Measurements from ENCODE around the gene IPO8. TPM values are rescaled to one million over a fixed set of nuclear protein-coding genes. Genes with fewer than 3 reads are reported as not detected.
"Not testable (repeated sequence)": the region's sequence is repeated elsewhere in the genome, so short reads cannot be mapped to it uniquely, and the experiment has no call there.

Gene IPO8
- total RNA-seq, 1 donor from 2014 or later: 79.7 TPM

DNA sequence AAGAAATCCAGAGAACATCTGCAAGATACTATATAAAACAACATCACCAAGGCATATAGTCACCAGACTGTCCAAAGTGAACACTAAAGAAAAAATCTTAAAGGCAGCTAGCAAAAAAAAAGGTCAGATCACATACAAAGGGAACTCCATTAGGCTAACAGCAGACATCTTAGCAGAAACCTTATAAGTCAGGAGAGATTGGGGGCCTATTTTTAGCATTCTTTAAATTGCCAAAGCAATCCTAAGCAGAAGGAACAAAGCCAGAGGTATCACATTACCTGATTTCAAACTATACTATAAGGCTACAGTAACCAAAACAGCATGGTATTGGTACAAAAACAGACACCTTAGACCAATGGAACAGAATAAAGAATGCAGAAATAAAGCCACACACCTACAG, 92.5 kb downstream of the IPO8 start:
- Histone ChIP-seq H3K4me3 (no peak overlapping the region), H3K27me3 (no peaks in the 10 kb centered on the region), H3K9me3 (peaks cover 0 to 7% of the 10 kb centered on the region in 2 donors), H3K4me1 (no peaks in the 10 kb centered on the region), H3K36me3 (no peaks in the 10 kb centered on the region), H3K27ac (no peak overlapping the region)
- intact Hi-C loops (cut with DNase I): no loop called here
- TF ChIP-seq, protein P1, sequence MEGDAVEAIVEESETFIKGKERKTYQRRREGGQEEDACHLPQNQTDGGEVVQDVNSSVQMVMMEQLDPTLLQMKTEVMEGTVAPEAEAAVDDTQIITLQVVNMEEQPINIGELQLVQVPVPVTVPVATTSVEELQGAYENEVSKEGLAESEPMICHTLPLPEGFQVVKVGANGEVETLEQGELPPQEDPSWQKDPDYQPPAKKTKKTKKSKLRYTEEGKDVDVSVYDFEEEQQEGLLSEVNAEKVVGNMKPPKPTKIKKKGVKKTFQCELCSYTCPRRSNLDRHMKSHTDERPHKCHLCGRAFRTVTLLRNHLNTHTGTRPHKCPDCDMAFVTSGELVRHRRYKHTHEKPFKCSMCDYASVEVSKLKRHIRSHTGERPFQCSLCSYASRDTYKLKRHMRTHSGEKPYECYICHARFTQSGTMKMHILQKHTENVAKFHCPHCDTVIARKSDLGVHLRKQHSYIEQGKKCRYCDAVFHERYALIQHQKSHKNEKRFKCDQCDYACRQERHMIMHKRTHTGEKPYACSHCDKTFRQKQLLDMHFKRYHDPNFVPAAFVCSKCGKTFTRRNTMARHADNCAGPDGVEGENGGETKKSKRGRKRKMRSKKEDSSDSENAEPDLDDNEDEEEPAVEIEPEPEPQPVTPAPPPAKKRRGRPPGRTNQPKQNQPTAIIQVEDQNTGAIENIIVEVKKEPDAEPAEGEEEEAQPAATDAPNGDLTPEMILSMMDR (IDR thresholded peaks at IDR 0.05): no peak
- DNase-seq (ENCODE audit: low spot score in 2 of 2): no peak

DNA sequence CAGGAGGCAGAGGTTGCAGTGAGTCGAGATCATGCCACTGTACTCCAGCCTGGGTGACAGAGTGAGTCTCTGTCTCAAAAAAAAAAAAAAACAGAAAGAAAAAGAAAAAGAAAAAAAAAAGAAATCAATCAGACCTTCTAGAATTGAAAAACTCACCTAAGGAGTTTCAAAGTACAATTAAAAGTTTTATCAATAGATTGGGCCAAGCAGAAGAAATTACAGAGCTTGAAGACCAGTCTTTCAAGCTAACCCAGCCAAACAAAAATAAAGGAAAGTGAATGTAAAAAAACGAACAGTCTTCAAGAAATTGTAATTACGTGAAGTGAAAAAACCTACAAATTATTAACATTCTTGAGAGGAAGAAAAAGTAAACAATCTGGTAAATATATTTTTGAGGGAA, 93.0 kb downstream of the IPO8 start:
- intact Hi-C loops (cut with DNase I): no loop called here
- peaks cover 0 to 6% of the 10 kb centered on the region in 2 donors for H3K9me3 ChIP-seq
- TF ChIP-seq, protein P1 (IDR thresholded peaks at IDR 0.05): no peak
- H3K4me1 ChIP-seq: no peaks in the 10 kb centered on the region
- H3K4me3 ChIP-seq: no peak overlapping the region
- no peaks in the 10 kb centered on the region for H3K27me3 ChIP-seq
- H3K36me3 ChIP-seq: no peaks in the 10 kb centered on the region
- no peak overlapping the region for H3K27ac ChIP-seq
- no peak for DNase-seq (ENCODE audit: low spot score in 2 of 2)

DNA sequence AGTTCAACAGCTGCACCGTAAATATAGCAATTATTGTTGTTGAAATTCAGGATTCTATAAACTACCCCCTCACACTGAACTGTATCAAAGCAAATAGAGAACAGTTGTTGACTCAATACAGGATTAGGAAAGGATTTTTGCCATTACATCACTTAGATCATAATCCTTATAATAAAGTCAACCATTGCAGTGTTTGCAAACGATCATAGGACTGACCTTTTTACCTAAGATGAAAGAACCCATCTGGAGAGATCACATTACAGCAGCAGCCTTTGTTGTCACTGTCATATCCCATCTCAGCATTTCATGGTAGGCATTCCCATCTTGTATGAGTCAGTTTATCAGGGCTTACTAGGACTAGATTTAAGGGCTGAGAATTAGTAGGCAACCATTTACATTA, 96.1 kb downstream of the IPO8 start:
- TF ChIP-seq, protein P1 (IDR thresholded peaks at IDR 0.05): no peak

DNA sequence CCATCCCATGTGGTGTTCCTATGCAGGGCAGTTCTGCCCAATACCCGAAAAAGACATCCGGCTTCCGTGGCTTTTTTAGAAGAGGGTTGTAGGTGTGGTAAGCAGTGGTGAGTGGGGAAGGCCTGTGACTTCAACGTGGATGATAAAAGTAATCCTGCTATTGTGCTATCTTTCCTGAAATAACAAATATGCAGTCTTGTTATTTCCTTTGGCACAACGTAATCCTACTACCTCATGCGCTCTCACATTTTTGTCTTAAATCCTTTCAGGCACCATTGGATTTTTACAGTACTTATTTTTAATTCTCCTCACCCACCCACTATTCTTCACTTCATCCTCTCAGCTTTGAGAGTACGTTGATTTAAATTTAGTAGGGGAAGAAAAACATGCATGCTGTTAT, 96.8 kb downstream of the IPO8 start:
- DNase-seq (ENCODE audit: low spot score in 2 of 2): no peak
- intact Hi-C loops (cut with DNase I): no loop called here
- no peaks in the 10 kb centered on the region for H3K27me3 ChIP-seq
- no peaks in the 10 kb centered on the region for H3K36me3 ChIP-seq
- H3K9me3 ChIP-seq: peaks cover 0 to 6% of the 10 kb centered on the region in 2 donors
- H3K27ac ChIP-seq: no peak overlapping the region
- TF ChIP-seq, protein P1 (IDR thresholded peaks at IDR 0.05): no peak
- H3K4me1 ChIP-seq: no peaks in the 10 kb centered on the region
- no peak overlapping the region for H3K4me3 ChIP-seq

More for the DNA sequence above, 96.1 kb downstream of the IPO8 start:
- DNase-seq (ENCODE audit: low spot score in 2 of 2): no peak
- H3K27ac ChIP-seq: no peak overlapping the region
- no peaks in the 10 kb centered on the region for H3K27me3 ChIP-seq
- H3K4me3 ChIP-seq: no peak overlapping the region
- H3K9me3 ChIP-seq: peaks cover 0 to 6% of the 10 kb centered on the region in 2 donors
- H3K4me1 ChIP-seq: no peaks in the 10 kb centered on the region
- no peaks in the 10 kb centered on the region for H3K36me3 ChIP-seq
- intact Hi-C loops (cut with DNase I): no loop called here

DNA sequence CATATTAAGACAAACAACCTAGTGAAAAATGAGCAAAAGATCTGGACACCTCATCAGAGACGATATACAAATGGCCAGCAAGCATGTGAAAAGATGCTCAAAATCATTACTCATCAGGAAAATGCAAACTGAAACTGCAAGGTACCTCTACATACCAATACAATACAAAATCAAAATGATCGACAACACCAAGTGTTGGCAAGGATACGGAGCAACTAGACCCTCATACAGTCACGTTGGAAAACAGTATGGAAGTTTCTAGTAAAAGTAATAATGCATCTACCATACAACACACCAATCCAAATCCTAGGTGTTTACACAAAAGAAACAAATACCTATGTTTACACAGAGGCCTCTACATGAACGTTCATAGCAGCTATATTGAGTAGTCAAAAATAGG, 99.9 kb downstream of the IPO8 start:
- Histone ChIP-seq H3K4me1 (no peaks in the 10 kb centered on the region), H3K27me3 (no peaks in the 10 kb centered on the region), H3K9me3 (no peaks in the 10 kb centered on the region), H3K27ac (no peak overlapping the region), H3K36me3 (no peaks in the 10 kb centered on the region), H3K4me3 (no peak overlapping the region)
- TF ChIP-seq, protein P1 (IDR thresholded peaks at IDR 0.05): no peak
- intact Hi-C loops (cut with DNase I): no loop called here
- DNase-seq (ENCODE audit: low spot score in 2 of 2): no peak

DNA sequence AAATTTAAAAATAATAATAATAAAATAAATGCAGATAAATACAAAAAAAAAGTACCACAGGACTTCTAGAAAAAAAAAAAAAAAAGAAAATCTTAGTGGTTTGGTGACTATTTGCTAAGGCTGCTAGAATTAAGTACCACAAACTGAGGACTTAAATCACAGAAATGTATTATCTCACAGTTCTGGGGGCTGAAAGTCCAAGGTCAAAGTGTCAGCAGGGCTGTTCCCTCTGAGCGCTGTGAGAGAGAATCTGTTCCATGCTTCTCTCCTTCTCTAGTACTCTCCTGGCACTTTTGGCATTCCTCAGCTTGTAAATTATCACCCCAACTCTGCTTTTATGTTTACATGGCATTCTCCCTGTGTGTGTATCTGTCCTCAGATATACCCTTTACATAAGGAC, 101.2 kb downstream of the IPO8 start:
- intact Hi-C loops (cut with DNase I): no loop called here
- DNase-seq (ENCODE audit: low spot score in 2 of 2): no peak
- Histone ChIP-seq H3K4me3 (no peak overlapping the region), H3K36me3 (no peaks in the 10 kb centered on the region), H3K9me3 (no peaks in the 10 kb centered on the region), H3K27ac (no peak overlapping the region), H3K4me1 (no peaks in the 10 kb centered on the region), H3K27me3 (no peaks in the 10 kb centered on the region)
- TF ChIP-seq, protein P1 (IDR thresholded peaks at IDR 0.05): no peak

DNA sequence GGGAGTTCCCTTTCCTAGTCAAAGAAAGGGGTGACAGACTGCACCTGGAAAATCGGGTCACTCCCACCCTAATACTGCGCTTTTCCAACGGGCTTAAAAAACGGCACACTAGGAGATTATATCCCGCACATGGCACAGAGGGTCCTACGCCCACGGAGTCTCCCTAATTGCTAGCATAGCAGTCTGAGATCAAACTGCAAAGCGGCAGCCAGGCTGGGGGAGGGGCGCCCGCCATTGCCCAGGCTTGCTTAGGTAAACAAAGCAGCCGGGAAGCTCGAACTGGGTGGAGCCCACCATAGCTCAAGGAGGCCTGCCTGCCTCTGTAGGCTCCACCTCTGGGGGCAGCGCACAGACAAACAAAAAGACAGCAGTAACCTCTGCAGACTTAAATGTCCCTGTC, 107.1 kb downstream of the IPO8 start:
- H3K27me3 ChIP-seq; DNase-seq (ENCODE audit: low spot score in 2 of 2); H3K4me3 ChIP-seq; H3K36me3 ChIP-seq; intact Hi-C loops (cut with DNase I); H3K27ac ChIP-seq; H3K9me3 ChIP-seq; H3K4me1 ChIP-seq: not testable (repeated sequence)

All from ascending aorta (tissue), 2 donors.